GM21381 (cell line): ENCODE data around the gene KRT86.
"Not testable (repeated sequence)": the region's sequence is repeated elsewhere in the genome, so short reads cannot be mapped to it uniquely, and the experiment has no call there.

Source experiments
- ATAC-seq: cut with Tn5 transposase; IDR thresholded peaks from one replicate; pipeline ENCODE4 v1.9.1; 2021; ENCODE audit warnings: mild to moderate bottlenecking, moderate library complexity; ENCODE audit not compliant: unreplicated experiment

Gene KRT86

DNA sequence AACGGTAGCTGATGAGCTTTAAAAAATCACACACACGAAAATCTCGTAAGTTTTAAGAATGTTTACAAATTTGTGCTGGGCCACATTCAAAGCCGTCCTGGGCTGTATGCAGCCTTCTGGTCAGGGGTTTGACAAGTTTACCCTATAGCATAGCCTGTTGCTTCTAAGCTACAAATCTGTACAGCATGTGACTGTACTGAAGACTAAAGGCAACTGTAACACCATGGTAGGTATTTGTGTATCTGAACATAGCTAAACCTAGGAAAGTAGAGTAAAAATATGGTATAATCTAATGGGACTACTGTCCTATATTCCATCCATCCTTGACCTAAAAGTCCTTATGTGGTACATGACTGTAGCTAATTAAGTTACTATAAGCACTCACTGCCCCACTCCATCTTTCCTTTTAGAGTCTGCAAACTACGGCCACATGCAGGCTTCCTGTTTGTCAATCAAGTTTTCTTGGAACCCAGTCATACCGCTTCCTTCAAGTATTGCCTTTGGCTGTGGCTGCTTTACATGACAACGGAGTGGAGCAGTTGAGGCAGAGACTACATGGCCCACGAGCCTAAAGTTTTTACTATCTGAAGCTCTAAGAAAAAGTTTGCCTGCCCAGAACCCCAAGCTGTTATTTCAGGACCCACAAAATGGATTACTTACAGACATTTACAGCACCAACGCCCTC is 22.9 kb upstream of the KRT86 start:
- ATAC-seq: no peak

- not testable (repeated sequence) for ATAC-seq
Observed at GRCh38 chr12:52252175-52252615, 22.2 kb upstream of the KRT86 start.

GRCh38 chr12:52252728-52253343 is 21.6 kb upstream of the KRT86 start:
- ATAC-seq: no peak

- no peak for ATAC-seq
Observed at GRCh38 chr12:52253391-52254179, 20.9 kb upstream of the KRT86 start.

DNA sequence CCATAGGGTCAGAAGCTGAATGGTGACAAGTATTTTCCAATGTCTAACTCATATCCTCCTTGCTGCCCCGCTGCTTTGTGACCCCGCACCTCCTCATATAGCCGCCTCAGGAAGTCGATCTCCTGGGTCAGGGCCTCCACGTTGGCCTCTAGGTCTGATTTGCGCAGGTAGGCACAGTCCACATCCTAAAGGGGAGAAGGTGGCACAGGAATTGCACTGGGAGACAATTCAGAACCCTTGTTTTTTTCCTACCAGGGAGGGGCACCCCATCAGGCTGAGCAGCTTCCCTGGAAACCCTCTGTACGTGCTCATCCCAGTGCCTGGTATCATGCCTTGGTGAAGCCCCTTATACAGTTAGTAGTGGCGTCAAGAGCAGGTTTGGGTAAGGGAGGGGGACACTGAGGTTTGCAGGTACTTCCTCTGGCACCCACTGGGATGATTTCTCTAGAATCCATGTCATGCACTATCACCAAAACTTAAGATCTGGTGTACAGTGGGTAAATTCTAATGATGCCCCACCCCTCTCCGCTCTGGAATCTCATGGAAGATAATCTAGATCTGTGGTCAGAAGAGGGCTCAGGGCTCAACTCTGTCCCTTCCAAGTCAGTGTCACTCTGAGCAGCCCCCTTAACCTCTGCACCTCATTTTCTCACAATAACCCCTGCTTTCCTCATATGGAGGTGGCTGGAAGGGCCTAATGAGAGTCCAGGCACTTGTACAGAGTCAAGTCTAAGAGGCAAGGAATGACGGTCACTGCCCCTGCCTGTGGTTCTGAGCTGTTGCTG is 20.1 kb upstream of the KRT86 start:
- ATAC-seq: no peak

DNA sequence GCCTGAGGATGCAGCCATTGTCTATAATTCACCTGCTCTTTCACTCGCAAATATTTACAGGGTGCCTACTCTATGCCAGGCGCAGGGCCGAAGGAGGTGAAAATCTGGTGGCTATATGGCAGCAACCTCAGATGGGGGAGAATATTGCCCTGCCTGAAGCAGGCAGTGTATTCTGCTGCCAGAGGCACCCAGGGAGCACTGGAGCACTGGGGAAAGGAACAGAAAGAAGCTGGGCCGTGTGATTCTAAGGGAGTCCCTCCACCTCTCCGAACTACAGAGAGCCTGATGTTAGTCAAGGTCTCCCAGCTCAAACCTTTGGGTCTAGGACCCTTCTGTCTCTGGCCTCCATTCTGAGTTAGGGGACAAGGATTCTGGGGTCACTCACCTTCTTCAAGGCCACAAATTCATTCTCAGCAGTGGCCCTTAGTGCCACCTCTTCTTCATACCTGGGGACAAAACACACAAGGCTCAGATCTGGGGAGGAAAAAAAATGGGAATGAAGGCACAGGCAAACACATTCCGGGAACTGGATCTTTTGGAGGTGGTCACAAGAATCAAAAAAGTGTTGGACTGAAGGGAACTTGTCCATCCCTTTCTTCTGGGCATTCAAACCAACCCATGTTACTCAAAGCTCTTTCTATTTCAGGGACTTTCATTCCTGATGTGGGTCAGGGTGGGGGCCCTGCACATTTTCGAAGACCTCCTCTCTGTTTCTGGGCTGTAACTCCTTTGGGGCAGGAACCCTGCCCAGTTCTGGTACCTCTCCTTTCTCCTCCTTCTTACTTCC is 19.3 kb upstream of the KRT86 start:
- ATAC-seq: no peak

DNA sequence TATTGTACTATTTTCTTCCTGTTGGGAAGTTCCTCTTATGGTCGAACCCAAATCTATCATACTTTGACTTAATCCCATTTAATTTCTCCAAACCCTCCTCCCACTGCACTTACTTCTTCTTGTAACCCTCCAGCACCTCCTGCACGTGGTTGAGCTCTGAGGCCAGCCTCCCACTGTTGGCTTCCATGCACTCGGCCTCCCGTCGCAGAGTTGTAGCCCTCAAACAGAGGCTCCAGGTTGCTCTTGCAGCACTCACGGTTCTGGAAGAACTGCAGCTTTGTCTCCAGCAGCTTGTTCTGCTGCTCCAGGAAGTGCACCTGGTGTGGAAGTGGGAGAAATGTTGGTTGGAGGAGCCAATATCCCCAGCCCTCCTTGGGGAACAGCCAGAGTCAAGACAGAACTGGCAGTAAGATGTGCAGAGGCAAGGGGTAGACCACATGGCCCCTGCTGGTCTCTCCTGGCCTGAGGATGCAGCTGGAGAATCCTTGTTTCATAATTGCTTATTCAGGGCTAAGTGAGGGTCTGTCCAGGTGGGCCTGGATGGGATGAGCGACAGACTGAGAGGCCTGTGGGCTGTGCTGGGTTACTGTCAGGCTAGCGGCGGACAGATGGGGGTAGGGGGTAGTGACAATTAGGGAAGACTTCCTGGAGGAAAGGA is 18.4 kb upstream of the KRT86 start:
- no peak for ATAC-seq

GRCh38 chr12:52256584-52256935 is 17.9 kb upstream of the KRT86 start:
- ATAC-seq: no peak

DNA sequence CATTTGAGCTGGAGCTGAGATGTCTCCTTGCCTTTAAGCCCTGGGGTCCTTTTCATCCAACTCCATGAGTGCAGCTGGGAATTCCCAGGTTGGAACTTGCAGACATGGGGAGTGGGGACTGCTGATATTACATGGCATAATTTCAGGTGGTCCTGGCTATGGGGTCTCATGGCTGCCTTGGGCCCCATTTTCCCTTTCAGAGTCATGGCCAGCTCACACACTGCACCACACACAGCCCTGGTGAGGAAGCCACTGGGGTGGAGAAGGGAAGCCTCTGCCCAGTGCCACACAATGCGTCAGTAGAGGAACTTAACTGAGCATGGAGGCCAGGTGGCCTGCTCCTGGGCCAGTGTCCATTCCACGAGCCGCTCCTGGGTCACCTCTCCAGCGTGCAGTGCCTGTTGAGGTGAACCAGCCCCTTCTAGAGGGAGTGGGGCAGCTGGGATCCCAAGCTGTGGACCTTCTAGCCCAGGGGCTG is 17.3 kb upstream of the KRT86 start:
- no peak for ATAC-seq

GRCh38 chr12:52257922-52258321 is 16.5 kb upstream of the KRT86 start:
- not testable (repeated sequence) for ATAC-seq

DNA sequence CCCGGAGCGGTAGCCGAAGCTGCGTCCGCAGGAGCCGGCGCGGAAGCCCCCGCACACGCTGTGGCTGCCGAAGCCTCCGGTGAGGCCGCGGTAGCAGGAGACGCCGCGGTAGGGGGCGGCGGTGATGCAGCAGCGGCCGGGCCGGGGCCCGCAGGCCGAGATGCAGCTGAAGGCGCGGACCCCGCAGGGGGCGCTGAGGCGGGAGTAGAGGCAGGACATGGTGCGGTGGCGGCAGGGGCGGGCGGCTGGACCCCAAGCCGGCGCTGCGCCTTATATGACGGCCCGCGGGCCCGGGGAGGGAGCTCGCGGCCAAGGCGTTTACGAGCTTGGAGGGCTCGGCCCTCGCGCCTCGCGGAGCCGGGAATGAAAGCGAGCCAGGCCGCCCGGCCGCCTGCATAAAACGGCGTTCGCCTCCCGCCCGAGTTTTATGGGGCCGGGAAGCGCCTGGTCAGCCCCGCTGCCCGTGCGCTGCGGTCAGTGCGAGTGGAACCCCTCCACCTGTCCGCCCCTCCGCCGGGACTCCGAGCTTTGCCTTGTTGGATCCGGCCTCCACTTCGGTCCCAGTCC is 16.0 kb upstream of the KRT86 start:
- no peak for ATAC-seq

GRCh38 chr12:52259657-52260243 is 14.7 kb upstream of the KRT86 start:
- no peak for ATAC-seq

DNA sequence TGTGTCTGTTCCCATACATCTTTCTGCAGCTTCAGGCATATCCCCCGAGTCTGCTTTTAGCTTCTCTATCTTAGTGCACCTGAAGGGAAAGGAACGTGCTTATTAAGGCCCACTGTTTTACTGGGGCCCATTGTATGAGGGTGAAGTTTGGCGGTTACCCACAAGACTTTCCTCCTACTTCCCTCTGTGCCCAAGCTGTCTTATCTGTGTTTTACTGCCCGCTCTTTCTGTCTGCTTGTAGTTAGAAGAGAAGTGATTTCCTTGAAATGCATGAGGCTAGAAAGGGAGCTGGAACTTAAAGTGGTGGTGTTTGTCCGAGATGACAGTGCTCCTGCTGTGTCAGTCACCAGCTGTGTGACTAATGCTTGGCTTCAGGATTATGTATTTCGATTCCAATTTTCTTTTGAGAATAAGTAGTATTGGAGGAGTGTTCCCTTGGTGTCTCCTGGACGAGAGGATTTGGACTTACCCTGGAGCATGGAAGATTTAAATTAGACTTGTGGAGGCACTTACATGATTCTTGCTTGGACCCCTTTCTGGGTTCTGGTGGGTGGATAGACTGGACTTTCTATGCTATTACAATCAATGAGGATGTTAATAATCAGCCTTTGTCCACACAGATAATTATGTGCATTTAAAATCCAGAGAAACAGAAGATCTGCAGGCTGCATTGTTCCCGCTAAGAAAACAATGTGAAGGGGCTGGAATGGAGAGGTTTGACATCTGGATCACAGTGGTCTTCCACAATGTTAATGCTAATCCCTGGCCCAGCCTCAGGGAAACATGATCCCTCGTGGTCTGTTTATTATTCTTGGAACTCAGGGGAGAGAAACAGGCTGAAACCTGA is 13.9 kb upstream of the KRT86 start:
- ATAC-seq: no peak

GRCh38 chr12:52261208-52261484 is 13.3 kb upstream of the KRT86 start:
- no peak for ATAC-seq

- no peak for ATAC-seq
Observed at GRCh38 chr12:52262286-52262685, 12.2 kb upstream of the KRT86 start.

DNA sequence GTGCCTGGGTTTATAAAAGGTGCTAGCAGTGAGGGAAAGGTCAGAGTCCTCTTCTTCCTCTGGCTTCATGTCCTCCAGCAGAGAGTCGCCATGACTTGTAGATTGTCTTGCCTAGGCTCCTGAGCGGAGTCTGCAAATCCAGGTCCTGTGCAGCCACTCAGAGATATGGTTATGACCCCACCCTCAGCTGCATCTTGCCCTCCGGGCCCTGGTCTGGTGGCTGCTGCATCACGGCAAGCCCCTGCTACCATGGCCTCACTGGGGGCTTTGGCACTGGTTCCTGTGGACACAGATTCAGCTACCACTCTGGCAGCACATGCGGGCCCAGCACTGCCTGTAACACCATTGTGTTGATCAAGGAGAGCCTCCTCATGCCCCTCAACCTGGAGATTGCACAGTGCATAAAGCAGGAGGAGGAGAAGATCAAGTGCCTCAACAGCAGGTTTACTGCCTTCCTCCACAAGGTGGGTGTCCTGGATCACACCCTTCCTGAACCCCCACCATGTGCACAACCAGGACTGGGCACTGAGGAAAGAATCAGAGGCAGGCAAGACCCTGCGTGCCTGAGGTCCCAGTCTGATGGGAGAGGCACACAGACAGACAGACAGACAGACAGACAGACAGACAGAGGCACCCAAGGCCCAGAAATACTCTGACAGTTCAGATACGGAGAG is 10.5 kb upstream of the KRT86 start:
- no peak for ATAC-seq

- ATAC-seq: no peak
Observed at GRCh38 chr12:52264435-52264825, 10.0 kb upstream of the KRT86 start.

DNA sequence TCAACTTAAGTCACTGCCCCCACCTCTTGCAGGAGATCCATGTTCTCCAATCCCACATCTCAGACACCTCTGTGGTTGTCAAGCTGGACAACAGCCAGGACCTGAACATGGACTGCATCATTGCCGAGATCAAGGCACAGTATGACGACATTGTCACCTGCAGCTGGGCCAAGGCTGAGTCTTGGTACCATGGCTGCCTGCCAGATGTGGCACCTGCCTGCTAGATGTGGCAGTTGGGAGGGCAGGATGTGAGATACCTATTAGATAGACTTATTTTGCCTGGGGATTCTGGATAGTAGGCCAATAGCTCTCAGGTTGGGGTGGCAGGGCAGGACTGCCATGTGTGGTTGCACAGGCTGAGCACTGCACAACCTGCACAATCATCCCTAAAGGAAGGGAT is 7.9 kb upstream of the KRT86 start:
- no peak for ATAC-seq
